Activated CD4-positive, CD25-positive, alpha-beta regulatory T cell treated with anti-CD3 and anti-CD28 coated beads, Interleukin-2, amount 50 U/mL, for 72 hours (primary cell): ENCODE results near the gene IL16.
"Not testable (repeated sequence)": the region's sequence is repeated elsewhere in the genome, so short reads cannot be mapped to it uniquely, and the experiment has no call there.

Source experiments
- DNase-seq: peaks from one replicate; pipeline ENCODE4 v3.0.0; 2021

Gene IL16

DNA sequence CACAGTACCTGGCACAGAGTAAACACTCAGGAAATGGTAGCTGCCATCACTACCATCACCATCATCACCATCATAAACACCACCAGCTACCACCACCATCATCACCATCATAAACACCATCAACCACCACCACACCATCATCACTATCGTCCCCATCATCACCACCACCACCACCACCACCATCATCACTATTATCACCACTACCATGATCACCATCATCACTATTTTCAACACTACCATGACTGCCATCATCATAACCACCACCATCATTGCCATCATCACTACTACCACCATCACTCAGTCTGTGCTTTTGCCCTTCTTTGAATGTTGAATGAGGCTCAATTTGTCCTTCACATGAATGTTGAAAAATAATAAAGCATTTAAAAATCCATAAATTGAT is 21.2 kb upstream of the IL16 start:
- DNase-seq = no peak

DNA sequence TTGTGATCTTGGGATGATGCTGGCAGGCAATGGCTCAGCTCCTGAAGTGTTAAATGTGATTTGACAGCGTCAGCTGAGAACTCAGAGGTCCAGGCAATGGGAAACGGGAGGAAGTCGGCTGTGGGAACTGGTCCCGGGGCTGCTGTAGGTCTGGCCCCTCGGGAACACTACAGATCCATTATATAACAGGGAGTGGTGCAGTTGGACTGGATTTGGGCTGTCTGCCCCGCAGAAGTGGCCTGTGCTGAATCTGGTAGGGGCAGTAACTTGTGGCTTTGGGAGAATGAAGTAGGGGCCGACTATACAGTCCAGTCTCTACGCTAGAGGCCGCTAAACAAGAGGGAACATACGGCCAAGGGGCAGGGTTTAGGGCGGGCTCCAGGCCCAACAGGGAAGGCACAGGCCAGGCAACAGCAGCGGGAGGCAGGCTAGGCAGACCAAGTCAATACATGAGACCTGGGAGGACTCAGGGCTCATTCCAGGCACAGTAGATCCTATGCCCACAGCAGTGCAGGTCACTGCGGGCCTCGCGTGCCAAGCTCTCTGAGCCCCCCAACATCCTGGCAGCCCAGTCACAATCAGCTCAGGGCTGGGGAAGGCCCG is 20.3 kb upstream of the IL16 start:
- no peak for DNase-seq

DNA sequence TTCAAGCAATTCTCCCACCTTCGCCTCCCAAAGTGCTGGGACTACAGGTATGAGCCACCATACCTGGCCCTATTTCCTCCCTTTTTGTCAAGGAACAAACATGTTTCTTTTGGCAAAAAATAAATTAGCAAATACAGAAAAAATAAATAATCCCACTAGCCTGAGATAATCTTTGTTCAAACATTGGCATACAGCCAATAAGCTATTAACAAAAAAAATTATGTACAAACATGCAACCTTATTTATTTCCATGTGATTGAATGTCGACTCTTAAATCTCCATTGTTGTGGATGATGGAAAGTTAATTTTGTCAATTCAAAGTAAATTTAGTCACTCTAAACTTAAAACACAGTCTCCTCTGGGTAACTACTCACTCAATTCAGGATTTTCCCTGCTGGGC is 18.3 kb upstream of the IL16 start:
- DNase-seq = no peak

- DNase-seq = no peak
Observed at GRCh38 chr15:81181220-81181619, 15.5 kb upstream of the IL16 start.

DNA sequence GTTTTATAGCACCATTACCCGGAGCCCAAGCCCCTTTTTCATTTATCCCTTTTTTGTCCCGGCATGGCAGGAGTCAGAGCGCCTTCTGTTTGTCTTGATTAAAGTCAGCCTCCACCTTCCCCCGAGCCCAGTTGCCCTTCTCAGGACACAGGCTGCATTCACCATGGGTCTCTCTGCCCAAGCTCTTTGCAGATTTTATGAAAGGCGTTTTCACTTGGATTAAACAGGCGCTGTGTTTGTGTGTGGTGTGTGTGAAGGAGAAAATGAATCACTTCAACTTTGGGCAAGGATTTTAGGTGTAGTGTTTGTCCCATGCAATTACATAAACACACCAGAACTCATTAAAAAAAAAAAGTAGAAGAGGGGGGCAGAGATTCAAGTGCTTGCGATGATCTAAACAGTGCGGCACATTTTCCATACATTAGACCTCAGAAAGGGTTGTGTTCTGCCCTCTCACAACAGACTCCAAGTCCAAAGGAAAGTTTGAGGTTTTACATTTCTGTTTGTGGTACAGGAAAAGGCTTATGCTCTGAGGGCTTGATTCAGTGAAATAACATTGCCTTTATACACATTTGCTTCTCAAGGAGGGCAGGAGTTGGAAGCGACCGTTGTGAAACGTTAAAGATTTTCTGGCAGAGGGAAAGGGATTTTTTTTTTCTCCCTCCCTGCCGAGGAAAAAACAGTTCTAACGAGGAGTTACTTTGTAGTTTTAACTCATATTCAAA is 14.5 kb upstream of the IL16 start:
- no peak for DNase-seq

DNA sequence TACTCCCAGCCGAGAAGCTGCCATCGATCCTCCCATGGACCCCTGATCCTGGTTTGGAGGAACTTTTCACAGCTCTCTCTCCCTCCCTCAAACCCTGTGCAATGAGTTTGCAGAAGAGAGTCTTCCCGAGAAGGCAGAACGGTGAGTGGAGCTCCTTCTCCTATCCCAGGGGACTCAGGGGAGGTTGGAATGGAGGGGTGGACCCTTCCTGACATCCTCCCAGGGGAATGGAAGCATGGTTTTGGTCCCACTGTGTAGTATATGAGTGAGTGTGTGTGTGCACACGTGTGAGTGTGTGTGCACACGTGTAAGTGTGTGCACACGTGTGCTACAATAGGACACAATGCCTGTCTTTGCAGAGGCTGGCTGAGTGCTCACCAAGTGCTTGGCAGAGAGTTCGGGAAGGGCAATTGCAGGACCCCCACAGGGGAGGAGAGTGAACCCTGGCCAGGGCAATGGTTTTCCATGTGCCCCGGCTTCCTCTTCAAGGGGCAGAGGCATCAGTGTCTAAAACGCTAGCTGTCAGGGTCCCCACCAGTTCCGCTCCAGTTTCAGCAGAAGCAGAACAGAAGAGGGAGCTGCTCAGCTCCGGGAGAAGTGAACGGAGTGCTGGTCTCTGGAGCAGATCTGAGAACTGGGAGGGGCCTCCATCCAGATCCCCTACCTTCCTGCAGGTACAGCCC is 13.8 kb upstream of the IL16 start:
- DNase-seq = no peak

GRCh38 chr15:81183439-81183775 is 13.3 kb upstream of the IL16 start:
- no peak for DNase-seq

GRCh38 chr15:81184188-81184587 is 12.5 kb upstream of the IL16 start:
- no peak for DNase-seq

DNA sequence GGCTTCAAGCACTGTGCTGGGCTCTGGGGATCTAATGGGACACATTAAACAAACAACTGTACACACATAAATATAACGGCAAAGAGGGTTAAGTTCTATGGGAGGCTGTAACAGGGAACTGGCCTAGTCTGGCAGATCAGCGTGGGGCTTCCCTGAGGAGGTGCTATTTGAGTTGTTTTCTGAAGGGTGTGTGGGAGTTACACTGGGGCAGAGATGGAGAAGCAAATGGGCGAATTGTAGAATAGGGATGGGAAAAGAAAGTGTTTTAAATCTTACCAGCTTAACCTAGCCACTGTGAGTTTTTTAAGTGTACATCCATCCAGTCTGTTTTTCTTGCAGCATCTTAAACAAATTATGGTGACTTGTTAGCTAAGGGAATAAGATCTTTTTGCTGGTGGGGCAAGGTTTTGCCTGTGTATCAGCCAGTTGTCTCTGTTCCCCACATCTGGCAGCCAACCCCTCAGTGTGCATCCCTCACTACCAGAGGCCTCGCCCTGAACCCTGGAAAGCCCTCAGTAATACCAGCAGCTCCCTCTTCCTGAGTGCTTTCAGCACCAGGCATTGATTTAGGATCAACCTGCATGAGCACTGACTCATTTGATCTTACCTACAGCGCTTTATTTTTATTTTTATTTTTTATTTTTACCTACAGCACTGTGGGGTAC is 10.9 kb upstream of the IL16 start:
- DNase-seq = no peak

GRCh38 chr15:81188354-81188753 is 8.3 kb upstream of the IL16 start:
- no peak for DNase-seq

DNA sequence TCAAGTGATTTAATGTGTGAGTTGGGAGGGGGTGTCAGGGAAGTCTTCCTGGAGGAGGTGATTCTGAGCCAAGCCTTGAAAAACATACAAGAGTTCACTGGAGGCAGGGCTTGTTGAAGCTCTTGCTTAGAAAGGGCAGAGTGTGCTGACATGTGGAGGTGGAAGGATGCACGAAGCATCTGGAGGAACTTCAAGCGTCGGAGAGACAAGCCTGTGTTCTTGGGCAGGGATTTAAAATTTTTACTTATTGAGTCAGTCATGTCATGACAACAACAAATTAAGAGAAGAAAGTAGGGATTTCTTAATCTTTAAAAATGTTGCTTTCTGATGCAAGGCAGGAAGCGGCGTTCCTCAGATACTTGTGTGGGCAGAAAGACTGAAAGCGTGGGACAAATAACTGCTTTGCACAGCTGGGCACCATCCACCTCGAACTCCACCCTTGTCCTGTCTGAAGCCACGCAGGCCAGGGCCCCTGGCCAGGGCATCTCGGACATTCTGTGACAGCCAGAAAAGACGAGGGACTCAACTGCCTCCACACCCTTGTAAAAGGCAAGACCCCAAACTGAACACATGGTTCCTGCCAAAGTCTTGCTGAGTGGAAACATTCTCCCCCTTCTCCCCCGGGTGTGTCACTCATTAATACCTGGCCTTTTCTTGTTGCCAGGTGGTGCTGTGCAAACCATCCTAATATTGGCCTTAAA is 6.9 kb upstream of the IL16 start:
- no peak for DNase-seq

GRCh38 chr15:81190922-81191507 is 5.7 kb upstream of the IL16 start:
- DNase-seq = no peak

GRCh38 chr15:81191701-81192100 is 5.0 kb upstream of the IL16 start:
- no peak for DNase-seq

- no peak for DNase-seq
Observed at GRCh38 chr15:81194723-81195122, 2.0 kb upstream of the IL16 start.

GRCh38 chr15:81195339-81195864 is 1.3 kb upstream of the IL16 start:
- no peak for DNase-seq

DNA sequence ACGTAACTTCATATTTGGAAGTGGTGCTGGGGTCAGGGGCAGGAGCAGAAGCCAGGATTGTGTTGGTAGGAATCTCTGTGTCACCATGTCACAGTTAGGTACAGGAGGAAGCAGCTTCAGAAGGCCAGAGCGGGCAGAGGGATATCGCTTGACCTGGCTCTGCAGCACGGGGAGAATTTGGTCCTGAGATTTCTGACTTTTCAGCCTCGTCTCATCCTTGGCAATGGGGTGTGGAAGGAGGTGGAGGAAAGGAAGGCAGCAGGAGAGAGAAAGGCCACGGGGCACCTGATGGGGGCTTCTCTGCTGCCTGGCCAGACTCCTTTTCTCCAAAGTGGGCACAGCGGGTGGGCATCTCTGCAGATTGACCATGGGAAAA is 564 bp downstream of the IL16 start:
- no peak for DNase-seq

- DNase-seq = no peak
Observed at GRCh38 chr15:81197688-81198281, 1.1 kb downstream of the IL16 start.

DNA sequence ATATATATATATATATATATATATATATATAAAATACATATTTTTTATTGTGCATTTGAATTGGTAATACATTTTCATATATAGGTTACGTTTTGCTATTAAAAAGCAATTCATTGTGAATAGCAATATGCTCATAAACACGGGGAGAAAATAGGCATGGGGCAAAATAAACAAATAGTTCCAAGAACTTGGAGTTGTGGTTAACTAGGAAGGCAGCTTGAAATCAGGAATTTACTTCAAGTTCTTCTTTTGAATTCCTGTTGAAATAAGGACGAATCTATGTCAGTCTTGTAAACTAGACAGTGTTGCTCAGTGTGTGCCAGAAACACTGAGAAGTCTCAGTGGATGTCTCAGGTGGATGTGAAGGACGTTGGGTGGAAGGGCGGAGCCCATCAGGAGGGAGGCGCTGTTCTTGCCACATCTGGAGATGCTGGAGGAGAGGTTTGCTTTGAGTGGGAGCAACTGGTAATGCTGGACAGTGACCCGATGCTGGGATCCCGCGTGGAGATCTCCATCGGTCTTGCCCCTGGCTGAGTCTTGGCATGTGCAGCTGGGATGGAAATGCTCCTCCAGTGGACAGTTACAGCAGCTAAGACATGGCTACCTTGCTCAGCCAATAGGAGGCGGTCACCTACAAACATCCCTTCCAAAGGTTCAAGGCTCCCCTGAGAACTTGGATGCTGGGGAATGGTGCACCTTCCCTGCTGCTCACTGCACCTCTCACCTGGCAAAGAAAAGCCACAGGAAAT is 2.5 kb downstream of the IL16 start:
- no peak for DNase-seq

GRCh38 chr15:81206018-81206417 is 9.3 kb downstream of the IL16 start:
- no peak for DNase-seq

DNA sequence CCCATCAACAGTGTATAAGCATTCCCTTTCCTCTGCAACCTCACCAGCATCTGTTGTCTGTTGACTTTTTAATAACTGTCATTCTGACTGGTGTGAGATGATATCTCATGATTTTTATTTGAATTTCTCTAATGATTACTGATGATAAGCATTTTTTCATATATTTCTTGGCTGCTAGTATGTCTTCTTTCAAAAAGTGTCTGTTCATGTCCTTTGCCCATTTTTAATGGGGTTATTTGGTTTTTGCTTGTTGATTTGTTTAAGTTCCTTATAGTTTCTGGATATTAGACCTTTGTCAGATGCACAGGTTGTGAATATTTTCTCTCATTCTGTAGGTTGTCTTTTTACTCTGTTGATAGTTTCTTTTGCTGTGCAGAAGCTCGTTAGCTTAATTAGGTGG is 11.3 kb downstream of the IL16 start:
- DNase-seq = not testable (repeated sequence)

- DNase-seq = no peak
Observed at GRCh38 chr15:81209635-81210034, 13.0 kb downstream of the IL16 start.

GRCh38 chr15:81211376-81211775 is 14.7 kb downstream of the IL16 start:
- DNase-seq = no peak
